ENCODE data around the gene MSX2. TPM values are rescaled to one million over a fixed set of nuclear protein-coding genes. Genes with fewer than 3 reads are reported as not detected.
A peak's percentile ranks its signal among the peaks of the same experiment; 100 is the strongest.

MSX2 gene
- total RNA-seq, 1 donor from 2014 or later = 1.1 TPM

- no peak overlapping the region for H3K4me3 Mint-ChIP-seq
- no peak overlapping the region for H3K27ac Mint-ChIP-seq (ENCODE audit: unreplicated experiment)
- no peak for TF ChIP-seq CTCF (conservative IDR thresholded peaks at IDR 0.05)
- peaks cover 3% of the 10 kb centered on the region for H3K9me3 Mint-ChIP-seq
- peaks cover 13% of the 10 kb centered on the region for H3K4me1 Mint-ChIP-seq
- H3K36me3 Mint-ChIP-seq (ENCODE audit: low read depth) = no peaks in the 10 kb centered on the region
- H3K27me3 Mint-ChIP-seq (ENCODE audit: low read depth) = peaks cover 75% of the 10 kb centered on the region
- no peak for DNase-seq (ENCODE audit: low read depth, low spot score)
These were observed 20.5 kb downstream of the MSX2 start for GRCh38 chr5:174744896-174745295.

- Mint-ChIP-seq H3K4me3 (peak overlapping the region; percentile 35), H3K27me3 (ENCODE audit: low read depth) (peaks cover 76% of the 10 kb centered on the region), H3K9me3 (peaks cover 3% of the 10 kb centered on the region), H3K4me1 (peaks cover 18% of the 10 kb centered on the region), H3K27ac (ENCODE audit: unreplicated experiment) (peak overlapping the region; percentile 29), H3K36me3 (ENCODE audit: low read depth) (no peaks in the 10 kb centered on the region)
- TF ChIP-seq CTCF (conservative IDR thresholded peaks at IDR 0.05) = no peak
- DNase-seq (ENCODE audit: low read depth, low spot score) = no peak
These were observed 21.3 kb downstream of the MSX2 start for GRCh38 chr5:174745590-174746103.

- no peak for TF ChIP-seq CTCF (conservative IDR thresholded peaks at IDR 0.05)
- Mint-ChIP-seq H3K9me3 (no peaks in the 10 kb centered on the region), H3K27ac (ENCODE audit: unreplicated experiment) (no peak overlapping the region), H3K27me3 (ENCODE audit: low read depth) (peaks cover 69% of the 10 kb centered on the region), H3K4me1 (peaks cover 15% of the 10 kb centered on the region), H3K4me3 (peak overlapping the region; percentile 88), H3K36me3 (ENCODE audit: low read depth) (no peaks in the 10 kb centered on the region)
- DNase-seq (ENCODE audit: low read depth, low spot score) = no peak
These were observed 26.3 kb downstream of the MSX2 start for GRCh38 chr5:174750711-174751110.

- H3K4me3 Mint-ChIP-seq = peak overlapping the region; percentile 88
- TF ChIP-seq CTCF (conservative IDR thresholded peaks at IDR 0.05) = peak; percentile 18
- H3K9me3 Mint-ChIP-seq = no peaks in the 10 kb centered on the region
- H3K27ac Mint-ChIP-seq (ENCODE audit: unreplicated experiment) = peak overlapping the region; percentile 88
- H3K4me1 Mint-ChIP-seq = peaks cover 8% of the 10 kb centered on the region
- no peaks in the 10 kb centered on the region for H3K36me3 Mint-ChIP-seq (ENCODE audit: low read depth)
- peak; percentile 43 for DNase-seq (ENCODE audit: low read depth, low spot score)
- peaks cover 62% of the 10 kb centered on the region for H3K27me3 Mint-ChIP-seq (ENCODE audit: low read depth)
These were observed 27.0 kb downstream of the MSX2 start for GRCh38 chr5:174751154-174752000.

- Mint-ChIP-seq H3K4me1 (peaks cover 5% of the 10 kb centered on the region), H3K9me3 (no peaks in the 10 kb centered on the region), H3K4me3 (peak overlapping the region; percentile 88), H3K27ac (ENCODE audit: unreplicated experiment) (no peak overlapping the region), H3K27me3 (ENCODE audit: low read depth) (peaks cover 57% of the 10 kb centered on the region), H3K36me3 (ENCODE audit: low read depth) (no peaks in the 10 kb centered on the region)
- no peak for TF ChIP-seq CTCF (conservative IDR thresholded peaks at IDR 0.05)
- DNase-seq (ENCODE audit: low read depth, low spot score) = no peak
These were observed 27.7 kb downstream of the MSX2 start for GRCh38 chr5:174752121-174752520.
